Activated CD4-positive, alpha-beta T cell treated with anti-CD3 and anti-CD28 coated beads for 24 hours (primary cell): ENCODE measurements around the gene OLFML1.
A peak's percentile ranks its signal among the peaks of the same experiment; 100 is the strongest.

ENCODE experiments used
- DNase-seq, 2 donors: peaks; one replicate each; pipeline ENCODE4 v3.0.0-alpha.2; 2020; ENCODE audit warnings: low read depth in 2 of 2

Gene OLFML1

GRCh38 chr11:7485186-7486097 is at the start of gene OLFML1:
Gene OLFML1 (plus strand): TSS chr11:7485506. CDS start chr11:7485876, 370 bp downstream.
- DNase-seq = no peak

- no peak for DNase-seq
These were observed 49.2 kb upstream of the OLFML1 start for GRCh38 chr11:7436146-7436545.

- no peak for DNase-seq
These were observed 48.6 kb upstream of the OLFML1 start for GRCh38 chr11:7436657-7437056.

GRCh38 chr11:7437696-7438095 is 47.6 kb upstream of the OLFML1 start:
- no peak for DNase-seq

- no peak for DNase-seq
These were observed 45.5 kb upstream of the OLFML1 start for GRCh38 chr11:7439746-7440320.

- DNase-seq = peak; percentile 64 to 71
These were observed 42.6 kb upstream of the OLFML1 start for GRCh38 chr11:7442588-7443215.

- DNase-seq = no peak
These were observed 41.0 kb upstream of the OLFML1 start for GRCh38 chr11:7444091-7444981.

GRCh38 chr11:7445564-7445963 is 39.7 kb upstream of the OLFML1 start:
- DNase-seq = no peak

- no peak for DNase-seq
These were observed 37.1 kb upstream of the OLFML1 start for GRCh38 chr11:7448201-7448600.

GRCh38 chr11:7449211-7449840 is 36.0 kb upstream of the OLFML1 start:
- DNase-seq = no peak

GRCh38 chr11:7449841-7450214 is 35.5 kb upstream of the OLFML1 start:
- no peak for DNase-seq

- no peak for DNase-seq
These were observed 34.5 kb upstream of the OLFML1 start for GRCh38 chr11:7450836-7451235.

GRCh38 chr11:7451520-7451919 is 33.8 kb upstream of the OLFML1 start:
- no peak for DNase-seq

- no peak for DNase-seq
These were observed 33.3 kb upstream of the OLFML1 start for GRCh38 chr11:7451952-7452494.

GRCh38 chr11:7454854-7455253 is 30.5 kb upstream of the OLFML1 start:
- DNase-seq = no peak

- no peak for DNase-seq
These were observed 28.1 kb upstream of the OLFML1 start for GRCh38 chr11:7457211-7457610.

- DNase-seq = no peak
These were observed 22.6 kb upstream of the OLFML1 start for GRCh38 chr11:7462706-7463105.

GRCh38 chr11:7467652-7468051 is 17.7 kb upstream of the OLFML1 start:
- DNase-seq = no peak

- no peak for DNase-seq
These were observed 15.9 kb upstream of the OLFML1 start for GRCh38 chr11:7469351-7469865.

- DNase-seq = no peak
These were observed 14.2 kb upstream of the OLFML1 start for GRCh38 chr11:7471071-7471470.

GRCh38 chr11:7473717-7474116 is 11.6 kb upstream of the OLFML1 start:
- no peak for DNase-seq
